Keratinocyte (primary cell): Measurements from ENCODE around the gene SH2D6.

Experiments used
- EZH2 ChIP-seq: IDR thresholded peaks from one replicate; pipeline ENCODE4 v1.6.1; 2012; ENCODE audit warnings: inconsistent platforms, mild to moderate bottlenecking, low read length, moderate library complexity
- TF ChIP-seq, protein P1 (sequence below), 3 experiments: IDR thresholded peaks in 1 of 3; conservative IDR thresholded peaks in 1 of 3; optimal IDR thresholded peaks in 1 of 3; 2 replicates in 2 of 3; 3 replicates in 1 of 3; pipeline versions ENCODE3 to v1.5.1; 2011; ENCODE audit warnings: low read length in 3 of 3, mild to moderate bottlenecking in 3 of 3, moderate library complexity in 2 of 3, control low read depth in 1 of 3, inconsistent platforms in 1 of 3; ENCODE audit not compliant: insufficient read depth in 2 of 3; ENCODE audit errors: extremely low read depth in 1 of 3

DNA sequence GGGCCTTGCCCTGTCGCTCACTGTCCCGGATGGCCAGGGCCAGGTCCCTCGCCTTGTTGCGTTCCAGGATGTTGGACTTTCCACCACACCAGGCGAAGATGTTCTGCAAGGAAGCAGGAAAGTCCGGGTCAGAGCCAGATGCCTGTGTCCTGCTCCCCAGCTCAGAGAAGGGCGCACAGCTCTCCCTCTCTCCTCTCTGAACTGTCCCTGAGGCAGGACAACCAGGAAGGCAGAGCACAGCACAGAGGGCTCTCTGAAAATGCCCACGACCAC is 19.4 kb upstream of the SH2D6 start:
- TF ChIP-seq, protein P1, sequence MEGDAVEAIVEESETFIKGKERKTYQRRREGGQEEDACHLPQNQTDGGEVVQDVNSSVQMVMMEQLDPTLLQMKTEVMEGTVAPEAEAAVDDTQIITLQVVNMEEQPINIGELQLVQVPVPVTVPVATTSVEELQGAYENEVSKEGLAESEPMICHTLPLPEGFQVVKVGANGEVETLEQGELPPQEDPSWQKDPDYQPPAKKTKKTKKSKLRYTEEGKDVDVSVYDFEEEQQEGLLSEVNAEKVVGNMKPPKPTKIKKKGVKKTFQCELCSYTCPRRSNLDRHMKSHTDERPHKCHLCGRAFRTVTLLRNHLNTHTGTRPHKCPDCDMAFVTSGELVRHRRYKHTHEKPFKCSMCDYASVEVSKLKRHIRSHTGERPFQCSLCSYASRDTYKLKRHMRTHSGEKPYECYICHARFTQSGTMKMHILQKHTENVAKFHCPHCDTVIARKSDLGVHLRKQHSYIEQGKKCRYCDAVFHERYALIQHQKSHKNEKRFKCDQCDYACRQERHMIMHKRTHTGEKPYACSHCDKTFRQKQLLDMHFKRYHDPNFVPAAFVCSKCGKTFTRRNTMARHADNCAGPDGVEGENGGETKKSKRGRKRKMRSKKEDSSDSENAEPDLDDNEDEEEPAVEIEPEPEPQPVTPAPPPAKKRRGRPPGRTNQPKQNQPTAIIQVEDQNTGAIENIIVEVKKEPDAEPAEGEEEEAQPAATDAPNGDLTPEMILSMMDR (optimal IDR thresholded peaks at IDR 0.05 in 1 of 3, IDR thresholded peaks at IDR 0.05 in 1 of 3, conservative IDR thresholded peaks at IDR 0.05 in 1 of 3; ENCODE audit: extremely low read depth in 1 of 3, insufficient read depth in 2 of 3, low read length in 3 of 3), result no peak
- no peak for TF ChIP-seq EZH2
